ENCODE results near the gene LPP. TPM values are rescaled to one million over a fixed set of nuclear protein-coding genes. Genes with fewer than 3 reads are reported as not detected.

The LPP gene
- polyA plus RNA-seq, 3 donors, result 14.1 to 23.2 (median 15.3) TPM

GRCh38 chr3:188197388-188197847 lies 43.5 kb downstream of the LPP start:
- no peak overlapping the region for H3K9ac ChIP-seq (ENCODE audit: insufficient read depth, low read length, poor library complexity, severe bottlenecking)
- no peak overlapping the region for H3K27ac ChIP-seq (ENCODE audit: low read depth in 1 of 2, low read length in 2 of 2)
- H3K9me3 ChIP-seq (replicated peaks in 1 of 2; ENCODE audit: control insufficient read depth in 1 of 2, insufficient read depth in 1 of 2, low read length in 2 of 2), result no peaks in the 10 kb centered on the region
- Mint-ChIP-seq H3K4me1 (peaks cover 60% of the 10 kb centered on the region), H3K27ac (peak overlapping the region in 1 of 7 donors; percentile 31), H3K9me3 (peaks cover 0 to 1% (median 0%) of the 10 kb centered on the region in 7 donors), H3K36me3 (peaks cover 27 to 40% of the 10 kb centered on the region in 2 donors), H3K4me3 (no peak overlapping the region), H3K27me3 (ENCODE audit: low read depth in 3 of 3) (peaks cover 0 to 2% (median 0%) of the 10 kb centered on the region in 3 donors)
- intact Hi-C loops (cut with micrococcal nuclease), result no loop called here
- H4K20me1 ChIP-seq (ENCODE audit: insufficient read depth, low read length), result peaks cover 35% of the 10 kb centered on the region
- no peaks in the 10 kb centered on the region for H3K27me3 ChIP-seq (ENCODE audit: control insufficient read depth in 2 of 2, insufficient read depth in 2 of 2, low read length in 2 of 2)
- H3K4me3 ChIP-seq (replicated peaks in 1 of 3; ENCODE audit: low read depth in 2 of 3, low read length in 3 of 3), result no peak overlapping the region
- H3K4me1 ChIP-seq (ENCODE audit: control insufficient read depth in 1 of 2, insufficient read depth in 2 of 2, low read length in 2 of 2), result peaks cover 31 to 43% of the 10 kb centered on the region in 2 donors
- no peak for TF ChIP-seq CTCF (IDR thresholded peaks at IDR 0.05)
- DNase-seq, result peak; percentile 17 to 57 (median 19)
- 72% methylated on average over 4 of the region's 8 CpGs for WGBS (ENCODE audit: insufficient coverage)
- no peak overlapping the region for H2AFZ ChIP-seq (ENCODE audit: insufficient read depth, low read depth, low read length, poor library complexity, severe bottlenecking)
- H3K36me3 ChIP-seq (replicated peaks in 1 of 2; ENCODE audit: control insufficient read depth in 1 of 2, insufficient read depth in 2 of 2, low read length in 2 of 2), result peaks cover 0 to 19% of the 10 kb centered on the region in 2 donors
- peaks cover 18% of the 10 kb centered on the region for H3K79me2 ChIP-seq (ENCODE audit: insufficient read depth, low read length)
- no peak overlapping the region for H3K4me2 ChIP-seq (replicated peaks; ENCODE audit: extremely low read depth, low read length, poor library complexity, severe bottlenecking)

GRCh38 chr3:188198001-188198400 lies 44.0 kb downstream of the LPP start:
- Mint-ChIP-seq H3K4me1 (peaks cover 61% of the 10 kb centered on the region), H3K4me3 (no peak overlapping the region), H3K27ac (no peak overlapping the region), H3K36me3 (peaks cover 25 to 38% of the 10 kb centered on the region in 2 donors), H3K27me3 (ENCODE audit: low read depth in 3 of 3) (peaks cover 0 to 2% (median 0%) of the 10 kb centered on the region in 3 donors), H3K9me3 (peaks cover 0 to 3% (median 0%) of the 10 kb centered on the region in 7 donors)
- peaks cover 0 to 13% of the 10 kb centered on the region in 2 donors for H3K36me3 ChIP-seq (replicated peaks in 1 of 2; ENCODE audit: control insufficient read depth in 1 of 2, insufficient read depth in 2 of 2, low read length in 2 of 2)
- H3K9me3 ChIP-seq (replicated peaks in 1 of 2; ENCODE audit: control insufficient read depth in 1 of 2, insufficient read depth in 1 of 2, low read length in 2 of 2), result no peaks in the 10 kb centered on the region
- no peak for TF ChIP-seq CTCF (IDR thresholded peaks at IDR 0.05)
- no peak overlapping the region for H3K27ac ChIP-seq (ENCODE audit: low read depth in 1 of 2, low read length in 2 of 2)
- peaks cover 37% of the 10 kb centered on the region for H4K20me1 ChIP-seq (ENCODE audit: insufficient read depth, low read length)
- no peak overlapping the region for H2AFZ ChIP-seq (ENCODE audit: insufficient read depth, low read depth, low read length, poor library complexity, severe bottlenecking)
- intact Hi-C loops (cut with micrococcal nuclease), result no loop called here
- H3K27me3 ChIP-seq (ENCODE audit: control insufficient read depth in 2 of 2, insufficient read depth in 2 of 2, low read length in 2 of 2), result no peaks in the 10 kb centered on the region
- no peak for DNase-seq
- H3K79me2 ChIP-seq (ENCODE audit: insufficient read depth, low read length), result peaks cover 18% of the 10 kb centered on the region
- H3K9ac ChIP-seq (ENCODE audit: insufficient read depth, low read length, poor library complexity, severe bottlenecking), result no peak overlapping the region
- H3K4me1 ChIP-seq (ENCODE audit: control insufficient read depth in 1 of 2, insufficient read depth in 2 of 2, low read length in 2 of 2), result peaks cover 31 to 43% of the 10 kb centered on the region in 2 donors
- H3K4me2 ChIP-seq (replicated peaks; ENCODE audit: extremely low read depth, low read length, poor library complexity, severe bottlenecking), result no peak overlapping the region
- WGBS (ENCODE audit: insufficient coverage), result 100% methylated on average over 1 of the region's 3 CpGs
- H3K4me3 ChIP-seq (replicated peaks in 1 of 3; ENCODE audit: low read depth in 2 of 3, low read length in 3 of 3), result no peak overlapping the region

Data from CD14-positive monocyte (primary cell).